Activated CD4-positive, alpha-beta memory T cell treated with anti-CD3 and anti-CD28 coated beads for 36 hours (primary cell): ENCODE results near the gene RNF113A. TPM values are rescaled to one million over a fixed set of nuclear protein-coding genes. Genes with fewer than 3 reads are reported as not detected.
"Not testable (repeated sequence)": the region's sequence is repeated elsewhere in the genome, so short reads cannot be mapped to it uniquely, and the experiment has no call there.

Experiments
- CTCF ChIA-PET: fragments of 350-600 bp; sonication (Branson Sonifier 250); formaldehyde crosslinking; loops from one replicate; lab custom pipeline; 2021; ENCODE audit warnings: antibody characterized with exemption, inconsistent platforms; lab: Charles Lee
- POLR2A ChIA-PET: fragments of 350-600 bp; sonication (Branson Sonifier 250); formaldehyde crosslinking; loops from one replicate; lab custom pipeline; 2021; ENCODE audit warnings: antibody characterized with exemption; lab: Charles Lee
- DNase-seq: peaks from one replicate; pipeline ENCODE4 v3.0.0-alpha.2; 2020
- H3K27ac Mint-ChIP-seq: one replicate; pipeline ENCODE4 v1.8.0; 2021; ENCODE audit warnings: mixed read lengths
- H3K27me3 Mint-ChIP-seq: one replicate; pipeline ENCODE4 v1.8.0; 2021; ENCODE audit warnings: mixed read lengths
- H3K36me3 Mint-ChIP-seq: one replicate; pipeline ENCODE4 v1.8.0; 2021; ENCODE audit warnings: mixed read lengths
- H3K4me1 Mint-ChIP-seq: one replicate; pipeline ENCODE4 v1.8.0; 2021; ENCODE audit warnings: low read depth, mixed read lengths
- H3K4me3 Mint-ChIP-seq: one replicate; pipeline ENCODE4 v1.8.0; 2021; ENCODE audit warnings: mild to moderate bottlenecking, mixed read lengths
- H3K9me3 Mint-ChIP-seq: one replicate; pipeline ENCODE4 v1.8.0; 2021; ENCODE audit warnings: mixed read lengths
- intact Hi-C: fragments of 100-400 bp; cut with micrococcal nuclease; formaldehyde crosslinking; loops from one replicate; pipeline ENCODE4 v1.15.1; 2023
- total RNA-seq, 2 experiments: library from RNA; stranded (reverse); gene quantifications; one replicate each; pipeline ENCODE4 v1.2.3, GENCODE V29; 2021

Gene RNF113A
- total RNA-seq, 2 experiments from 2014 or later = 23.1 to 26.2 TPM

GRCh38 chrX:119828446-119828845 is 43.1 kb downstream of the RNF113A start:
- no peaks in the 10 kb centered on the region for H3K9me3 Mint-ChIP-seq
- CTCF ChIA-PET = interaction anchor here (0.6 kb wide), 1 partner anchor 1227 kb away, joined by 5 read pairs; no protein-coding TSS in a partner anchor
- H3K27ac Mint-ChIP-seq = no peak overlapping the region
- H3K27me3 Mint-ChIP-seq = no peaks in the 10 kb centered on the region
- H3K4me3 Mint-ChIP-seq = no peak overlapping the region
- intact Hi-C loops = no loop called here
- DNase-seq = no peak
- POLR2A ChIA-PET = interaction anchor here (3.3 kb wide), 1 partner anchor 37 kb away, joined by 11 read pairs; the partner anchor contains the start of gene RPL39
- peaks cover 11% of the 10 kb centered on the region for H3K36me3 Mint-ChIP-seq
- peaks cover 10% of the 10 kb centered on the region for H3K4me1 Mint-ChIP-seq

GRCh38 chrX:119826399-119826959 is 45.1 kb downstream of the RNF113A start:
- no peak overlapping the region for H3K4me3 Mint-ChIP-seq
- H3K27ac Mint-ChIP-seq = peak overlapping the region; percentile 18
- ChIA-PET CTCF (interaction anchor here (1.2 kb wide), 1 partner anchor 35 kb away, joined by 3 read pairs; the partner anchor contains the start of gene RPL39), POLR2A (interaction anchor here (3.3 kb wide), 1 partner anchor 35 kb away, joined by 11 read pairs; the partner anchor contains the start of gene RPL39)
- H3K27me3 Mint-ChIP-seq = no peaks in the 10 kb centered on the region
- peak; percentile 31 for DNase-seq
- peaks cover 18% of the 10 kb centered on the region for H3K4me1 Mint-ChIP-seq
- intact Hi-C loops = loop anchor here (1.0 kb wide), 1 partner anchor 35 kb away; the partner anchor contains the start of gene RPL39
- H3K9me3 Mint-ChIP-seq = no peaks in the 10 kb centered on the region
- peaks cover 11% of the 10 kb centered on the region for H3K36me3 Mint-ChIP-seq

DNA sequence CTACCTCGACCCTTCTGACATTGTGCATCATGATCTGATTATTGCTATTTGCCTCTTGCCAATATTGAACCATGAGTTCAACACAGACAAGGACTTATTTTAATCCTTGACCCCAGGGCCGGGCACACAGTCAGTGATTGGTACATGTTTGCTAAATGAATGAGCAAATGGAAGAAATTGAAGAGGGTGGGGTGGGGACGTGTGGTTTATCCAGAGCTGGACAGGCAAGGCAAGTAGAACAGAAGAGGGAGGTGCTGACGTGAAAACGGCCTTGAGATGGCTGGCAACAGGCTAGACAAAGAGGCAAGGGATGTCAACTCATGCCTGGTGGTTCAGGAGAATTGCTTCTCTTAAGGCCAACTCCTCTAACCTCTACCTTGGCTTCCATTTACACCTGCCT is 47.3 kb downstream of the RNF113A start:
- H3K27me3 Mint-ChIP-seq, DNase-seq, H3K9me3 Mint-ChIP-seq, CTCF ChIA-PET, intact Hi-C loops, H3K36me3 Mint-ChIP-seq, H3K27ac Mint-ChIP-seq, POLR2A ChIA-PET, H3K4me3 Mint-ChIP-seq: not testable (repeated sequence)
- peaks cover 22% of the 10 kb centered on the region for H3K4me1 Mint-ChIP-seq

DNA sequence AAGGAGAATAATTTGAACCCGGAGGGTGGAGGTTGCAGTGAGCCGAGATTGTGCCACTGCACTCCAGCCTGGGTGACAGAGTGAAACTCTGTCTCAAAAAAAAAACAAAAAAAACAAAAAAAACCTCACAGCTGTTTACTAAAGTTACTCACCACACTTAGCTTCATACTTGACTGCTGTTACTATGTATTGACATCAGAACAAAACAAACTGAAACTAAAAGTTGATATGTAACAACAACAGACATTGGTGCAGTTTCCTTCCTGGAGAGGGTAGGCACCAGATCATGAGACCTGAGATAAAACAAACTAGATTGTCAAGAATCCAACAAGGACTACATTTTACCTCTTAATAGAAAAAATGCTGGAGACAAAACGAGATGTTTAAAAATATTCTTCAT is 49.8 kb downstream of the RNF113A start:
- DNase-seq, H3K9me3 Mint-ChIP-seq, H3K27me3 Mint-ChIP-seq, H3K4me3 Mint-ChIP-seq, intact Hi-C loops, H3K36me3 Mint-ChIP-seq: not testable (repeated sequence)
- CTCF ChIA-PET = interaction anchor here (1.2 kb wide), 1 partner anchor 66 kb away, joined by 3 read pairs; no protein-coding TSS in a partner anchor
- Mint-ChIP-seq H3K27ac (peak overlapping the region; percentile 70), H3K4me1 (peaks cover 28% of the 10 kb centered on the region)
- POLR2A ChIA-PET = interaction anchor here (1.5 kb wide), 1 partner anchor 30 kb away, joined by 6 read pairs; the partner anchor contains the start of gene RPL39

Other genes starting within 250 kb of the RNF113A start
- 100 to 1,000 TPM; 154 to 156 TPM for gene SEPTIN6, start 178.6 kb downstream of the RNF113A start, total RNA-seq
- gene SOWAHD, start 113.1 kb downstream of the RNF113A start, total RNA-seq = under 1 TPM; 0.34 to 0.55 TPM
- gene RPL39, start 80.1 kb downstream of the RNF113A start, total RNA-seq = 1,000 to 10,000 TPM; 2,669 to 2,681 TPM
- 10 to 100 TPM; 14.8 to 15.3 TPM for gene UPF3B, start 18.8 kb downstream of the RNF113A start, total RNA-seq
- 100 to 1,000 TPM; 103 to 104 TPM for gene NDUFA1, start 99 bp upstream of the RNF113A start, total RNA-seq
- gene AKAP14, start 24.2 kb upstream of the RNF113A start, total RNA-seq = not detected
- 10 to 100 TPM; 10.8 to 11.7 TPM for gene NKAP, start 72.0 kb upstream of the RNF113A start, total RNA-seq
- not detected for gene RHOXF2B, start 206.0 kb upstream of the RNF113A start, total RNA-seq
- gene RHOXF1, start 244.2 kb upstream of the RNF113A start, total RNA-seq = not detected